Natural killer cell (primary cell): Measurements from ENCODE around the gene TWSG1. TPM values are rescaled to one million over a fixed set of nuclear protein-coding genes. Genes with fewer than 3 reads are reported as not detected.

ENCODE experiments used
- ATAC-seq, 3 donors: fragments of 150-1000 bp in 2 of 3; fragments of 200-7000 bp in 1 of 3; cut with Tn5 transposase; 1 replicate in 1 of 3; 2 replicates in 2 of 3; pipeline ENCODE4 v1.10.0; 2021; ENCODE audit warnings: mild to moderate bottlenecking in 2 of 3, moderate library complexity in 2 of 3
- DNase-seq, 2 donors: peaks; one replicate each; pipeline versions ENCODE4 v3.0.0 to v3.0.0-alpha.2; 2013 to 2021; ENCODE audit warnings: mixed read lengths in 1 of 2
- H3K27ac ChIP-seq: one replicate; pipeline ENCODE4 v1.5.1; 2013; ENCODE audit warnings: mild to moderate bottlenecking, low read length
- H3K27me3 ChIP-seq: one replicate; pipeline ENCODE4 v1.6.1; 2013; ENCODE audit warnings: low read length; ENCODE audit not compliant: control insufficient read depth, insufficient read depth
- H3K36me3 ChIP-seq: one replicate; pipeline ENCODE4 v1.6.1; 2013; ENCODE audit warnings: low read length; ENCODE audit not compliant: control insufficient read depth, insufficient read depth
- H3K4me1 ChIP-seq: one replicate; pipeline ENCODE4 v1.6.1; 2013; ENCODE audit warnings: low read length; ENCODE audit not compliant: control insufficient read depth, insufficient read depth
- H3K4me3 ChIP-seq: one replicate; pipeline ENCODE4 v1.5.1; 2013; ENCODE audit warnings: low read length
- H3K9me3 ChIP-seq: one replicate; pipeline ENCODE4 v1.6.1; 2013; ENCODE audit warnings: low read length; ENCODE audit not compliant: control insufficient read depth, insufficient read depth
- H3K27ac Mint-ChIP-seq, 2 donors: one replicate each; pipeline ENCODE4 v1.8.0; 2022; ENCODE audit warnings: mild to moderate bottlenecking in 2 of 2, mixed read lengths in 2 of 2, moderate library complexity in 1 of 2
- H3K27me3 Mint-ChIP-seq, 2 donors: one replicate each; pipeline ENCODE4 v1.8.0; 2022; ENCODE audit warnings: low read depth in 2 of 2, mixed read lengths in 2 of 2
- H3K36me3 Mint-ChIP-seq: one replicate; pipeline ENCODE4 v1.8.0; 2022; ENCODE audit warnings: mixed read lengths
- H3K4me1 Mint-ChIP-seq, 2 donors: one replicate each; pipeline ENCODE4 v1.8.0; 2022; ENCODE audit warnings: mixed read lengths in 2 of 2
- H3K4me3 Mint-ChIP-seq: one replicate; pipeline ENCODE4 v1.8.0; 2022; ENCODE audit warnings: mild to moderate bottlenecking, moderate library complexity, mixed read lengths
- H3K9me3 Mint-ChIP-seq, 2 donors: one replicate each; pipeline ENCODE4 v1.8.0; 2022; ENCODE audit warnings: mixed read lengths in 2 of 2
- WGBS: methylation state at CpG from one replicate; pipeline ENCODE4 v1.1.7; 2013; ENCODE audit warnings: missing lambda C conversion rate; ENCODE audit not compliant: insufficient coverage; 5-methylcytosine and 5-hydroxymethylcytosine counted together
- intact Hi-C: fragments of 100-400 bp; cut with micrococcal nuclease; formaldehyde crosslinking; loops from one replicate; pipeline ENCODE4 v1.14.2; 2022
- total RNA-seq, 4 donors: library from RNA; stranded (reverse); fragments of 120-200 nt in 1 of 4; gene quantifications; one replicate each; pipeline versions ENCODE4 v1.2.3 to v1.2.4, GENCODE V29; 2013 to 2022
- TF ChIP-seq, protein P1 (sequence below): fragments of 200-600 bp; IDR thresholded peaks from one replicate; pipeline ENCODE4 v1.8.0; 2022; ENCODE audit warnings: antibody characterized with exemption

TWSG1 gene
- total RNA-seq, 3 donors from 2014 or later (not counting 1 experiment from before 2014, with no cell fraction given) = 3.4 to 7.3 (median 5.6) TPM

DNA sequence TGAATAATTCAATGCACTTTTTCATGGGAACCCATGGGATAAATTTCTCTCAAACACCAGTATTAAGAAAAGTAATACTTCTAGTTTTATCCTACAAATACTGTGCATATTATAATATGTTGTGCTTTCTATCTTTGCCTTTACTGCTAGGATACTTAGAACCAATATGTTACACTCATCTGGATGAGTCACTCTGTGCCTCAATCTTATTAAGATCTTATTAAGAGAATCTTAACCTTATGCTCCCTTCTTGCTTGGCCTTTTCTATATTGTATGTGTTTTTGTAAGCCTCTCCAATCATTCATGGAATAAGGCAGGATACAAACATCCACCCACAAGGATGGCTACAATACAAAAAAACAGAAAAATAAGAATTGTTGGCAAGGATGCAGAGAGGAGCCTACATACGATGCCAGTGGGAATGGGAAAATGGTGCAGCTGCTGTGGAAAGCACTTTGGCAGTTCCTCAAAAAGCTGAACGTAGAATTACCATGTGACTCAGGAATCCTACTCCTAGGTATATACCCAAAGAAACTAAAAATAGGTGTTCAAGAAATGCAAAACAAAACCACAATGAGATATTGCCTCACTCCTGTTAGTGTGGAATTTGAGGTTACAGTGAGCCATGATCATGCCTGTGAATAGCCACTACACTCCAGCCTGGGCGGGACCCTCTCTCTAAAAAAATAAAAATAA lies 10.7 kb upstream of the TWSG1 start:
- no peak for ATAC-seq
- Histone ChIP-seq H3K27me3 (no peaks in the 10 kb centered on the region), H3K4me1 (no peaks in the 10 kb centered on the region), H3K36me3 (no peaks in the 10 kb centered on the region), H3K27ac (no peak overlapping the region), H3K4me3 (no peak overlapping the region), H3K9me3 (peaks cover 7% of the 10 kb centered on the region)
- Mint-ChIP-seq H3K27ac (no peak overlapping the region), H3K9me3 (no peaks in the 10 kb centered on the region), H3K36me3 (no peaks in the 10 kb centered on the region), H3K27me3 (peaks cover 33 to 56% of the 10 kb centered on the region in 2 donors), H3K4me1 (no peaks in the 10 kb centered on the region), H3K4me3 (no peak overlapping the region)
- TF ChIP-seq, protein P1, sequence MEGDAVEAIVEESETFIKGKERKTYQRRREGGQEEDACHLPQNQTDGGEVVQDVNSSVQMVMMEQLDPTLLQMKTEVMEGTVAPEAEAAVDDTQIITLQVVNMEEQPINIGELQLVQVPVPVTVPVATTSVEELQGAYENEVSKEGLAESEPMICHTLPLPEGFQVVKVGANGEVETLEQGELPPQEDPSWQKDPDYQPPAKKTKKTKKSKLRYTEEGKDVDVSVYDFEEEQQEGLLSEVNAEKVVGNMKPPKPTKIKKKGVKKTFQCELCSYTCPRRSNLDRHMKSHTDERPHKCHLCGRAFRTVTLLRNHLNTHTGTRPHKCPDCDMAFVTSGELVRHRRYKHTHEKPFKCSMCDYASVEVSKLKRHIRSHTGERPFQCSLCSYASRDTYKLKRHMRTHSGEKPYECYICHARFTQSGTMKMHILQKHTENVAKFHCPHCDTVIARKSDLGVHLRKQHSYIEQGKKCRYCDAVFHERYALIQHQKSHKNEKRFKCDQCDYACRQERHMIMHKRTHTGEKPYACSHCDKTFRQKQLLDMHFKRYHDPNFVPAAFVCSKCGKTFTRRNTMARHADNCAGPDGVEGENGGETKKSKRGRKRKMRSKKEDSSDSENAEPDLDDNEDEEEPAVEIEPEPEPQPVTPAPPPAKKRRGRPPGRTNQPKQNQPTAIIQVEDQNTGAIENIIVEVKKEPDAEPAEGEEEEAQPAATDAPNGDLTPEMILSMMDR = no peak
- no peak for DNase-seq
- intact Hi-C loops = no loop called here
- 46% methylated on average over 2 of the region's 3 CpGs for WGBS

DNA sequence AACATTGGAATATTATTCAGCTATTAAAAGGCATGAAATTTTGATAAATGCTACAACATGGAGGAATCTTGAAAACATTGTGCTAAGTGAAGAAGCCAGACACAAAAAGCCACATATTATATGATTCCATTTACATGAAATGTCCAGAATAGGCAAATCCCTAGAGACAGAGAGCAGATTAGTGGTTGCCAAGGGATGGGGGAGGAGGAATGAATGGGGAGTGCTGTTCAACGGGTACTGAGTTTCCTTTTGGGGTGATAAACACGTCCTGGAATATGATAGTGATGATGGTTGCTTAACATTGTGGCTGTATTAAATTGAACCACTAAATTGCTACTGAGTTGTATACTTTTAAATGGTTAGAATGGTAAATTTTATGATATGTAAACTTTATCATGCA lies 8.9 kb upstream of the TWSG1 start:
- H3K4me1 ChIP-seq = no peaks in the 10 kb centered on the region
- H3K36me3 Mint-ChIP-seq = no peaks in the 10 kb centered on the region
- H3K4me3 Mint-ChIP-seq = no peak overlapping the region
- intact Hi-C loops = no loop called here
- H3K4me3 ChIP-seq = no peak overlapping the region
- no peaks in the 10 kb centered on the region for H3K9me3 ChIP-seq
- TF ChIP-seq, protein P1 = no peak
- H3K27ac ChIP-seq = no peak overlapping the region
- H3K27me3 Mint-ChIP-seq = peaks cover 31 to 62% of the 10 kb centered on the region in 2 donors
- DNase-seq = no peak
- H3K9me3 Mint-ChIP-seq = no peaks in the 10 kb centered on the region
- ATAC-seq = no peak
- H3K27ac Mint-ChIP-seq = no peak overlapping the region
- H3K27me3 ChIP-seq = no peaks in the 10 kb centered on the region
- WGBS = 85% methylated on average over 2 of the region's 2 CpGs
- no peaks in the 10 kb centered on the region for H3K36me3 ChIP-seq
- H3K4me1 Mint-ChIP-seq = no peaks in the 10 kb centered on the region

DNA sequence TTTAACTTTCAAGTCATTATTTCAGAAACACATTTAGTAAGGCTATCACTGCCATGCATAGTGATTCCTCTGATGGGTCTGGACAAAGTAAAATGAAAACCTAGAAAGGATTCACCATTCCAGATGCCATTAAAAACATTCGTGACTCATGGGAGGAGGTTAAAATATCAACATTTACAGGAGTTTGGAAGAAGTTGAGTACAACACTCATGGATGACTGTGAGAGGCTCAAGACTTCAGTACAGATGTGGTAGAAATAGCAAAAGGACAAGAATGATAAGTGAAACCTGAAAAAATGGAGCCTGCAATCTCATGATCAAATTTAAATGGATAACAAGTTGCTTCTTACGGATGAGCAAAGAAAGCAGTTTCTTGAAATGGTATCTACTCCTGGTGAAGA lies 5.8 kb upstream of the TWSG1 start:
- H3K36me3 Mint-ChIP-seq = no peaks in the 10 kb centered on the region
- ATAC-seq (no peak), DNase-seq (no peak)
- Histone ChIP-seq H3K9me3 (no peaks in the 10 kb centered on the region), H3K36me3 (no peaks in the 10 kb centered on the region), H3K4me3 (no peak overlapping the region), H3K4me1 (peaks cover 5% of the 10 kb centered on the region), H3K27me3 (no peaks in the 10 kb centered on the region), H3K27ac (no peak overlapping the region)
- intact Hi-C loops = no loop called here
- H3K4me3 Mint-ChIP-seq = no peak overlapping the region
- H3K9me3 Mint-ChIP-seq = no peaks in the 10 kb centered on the region
- WGBS = 96% methylated on average over 2 of the region's 2 CpGs
- no peak overlapping the region for H3K27ac Mint-ChIP-seq
- peaks cover 15 to 38% of the 10 kb centered on the region in 2 donors for H3K27me3 Mint-ChIP-seq
- TF ChIP-seq, protein P1 = no peak
- peaks cover 2% of the 10 kb centered on the region in 2 donors for H3K4me1 Mint-ChIP-seq

DNA sequence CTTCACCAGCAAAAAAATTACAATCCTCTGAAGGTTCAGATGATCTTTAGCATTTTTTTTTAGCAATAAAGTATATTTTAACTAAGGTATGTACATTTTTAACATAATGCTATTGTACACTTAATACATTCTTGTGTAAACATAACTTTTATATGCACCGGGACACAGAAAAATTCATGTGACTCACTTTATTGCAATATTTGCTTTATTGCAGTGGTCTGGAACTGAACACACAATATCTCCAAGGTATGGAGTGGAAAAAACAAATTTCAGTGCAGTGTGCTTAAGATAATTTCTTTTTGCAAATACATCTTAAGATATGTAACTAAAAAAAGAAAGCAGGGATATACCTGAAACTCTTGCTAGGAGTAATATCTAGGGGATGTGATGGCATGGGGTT lies 5.1 kb upstream of the TWSG1 start:
- Histone ChIP-seq H3K36me3 (no peaks in the 10 kb centered on the region), H3K4me1 (peaks cover 9% of the 10 kb centered on the region), H3K27me3 (no peaks in the 10 kb centered on the region), H3K9me3 (no peaks in the 10 kb centered on the region), H3K27ac (no peak overlapping the region), H3K4me3 (no peak overlapping the region)
- WGBS = 100% methylated on average over 1 of the region's 1 CpG
- Mint-ChIP-seq H3K4me1 (peaks cover 7% of the 10 kb centered on the region in 2 donors), H3K9me3 (no peaks in the 10 kb centered on the region), H3K4me3 (no peak overlapping the region), H3K36me3 (no peaks in the 10 kb centered on the region), H3K27ac (no peak overlapping the region), H3K27me3 (peaks cover 17 to 35% of the 10 kb centered on the region in 2 donors)
- ATAC-seq (no peak), DNase-seq (no peak)
- intact Hi-C loops = no loop called here
- TF ChIP-seq, protein P1 = no peak
